ENCODE results near the gene PFDN4.

The PFDN4 gene

GRCh38 chr20:54268941-54269340 lies 61.1 kb downstream of the PFDN4 start:
- no peak for DNase-seq (ENCODE audit: low read depth)
